AG09309 (cell line): Measurements from ENCODE around the gene RBM17.
A peak's percentile ranks its signal among the peaks of the same experiment; 100 is the strongest.

ENCODE experiments used
- DNase-seq: peaks from one replicate; pipeline ENCODE4 v3.0.0-alpha.2; 2010; ENCODE audit warnings: low read depth
- H3K4me3 ChIP-seq: 2 replicates; pipeline ENCODE4 v1.5.1; 2011; ENCODE audit warnings: mild to moderate bottlenecking, low read depth, low read length, moderate library complexity; ENCODE audit not compliant: control insufficient read depth
- TF ChIP-seq, protein P1 (sequence below): IDR thresholded peaks from 2 replicates; pipeline ENCODE4 v1.5.1; 2011; ENCODE audit warnings: mild to moderate bottlenecking, low read depth, low read length, inconsistent platforms; ENCODE audit not compliant: insufficient read depth, control insufficient read depth; ENCODE audit errors: missing control alignments

Gene RBM17

DNA sequence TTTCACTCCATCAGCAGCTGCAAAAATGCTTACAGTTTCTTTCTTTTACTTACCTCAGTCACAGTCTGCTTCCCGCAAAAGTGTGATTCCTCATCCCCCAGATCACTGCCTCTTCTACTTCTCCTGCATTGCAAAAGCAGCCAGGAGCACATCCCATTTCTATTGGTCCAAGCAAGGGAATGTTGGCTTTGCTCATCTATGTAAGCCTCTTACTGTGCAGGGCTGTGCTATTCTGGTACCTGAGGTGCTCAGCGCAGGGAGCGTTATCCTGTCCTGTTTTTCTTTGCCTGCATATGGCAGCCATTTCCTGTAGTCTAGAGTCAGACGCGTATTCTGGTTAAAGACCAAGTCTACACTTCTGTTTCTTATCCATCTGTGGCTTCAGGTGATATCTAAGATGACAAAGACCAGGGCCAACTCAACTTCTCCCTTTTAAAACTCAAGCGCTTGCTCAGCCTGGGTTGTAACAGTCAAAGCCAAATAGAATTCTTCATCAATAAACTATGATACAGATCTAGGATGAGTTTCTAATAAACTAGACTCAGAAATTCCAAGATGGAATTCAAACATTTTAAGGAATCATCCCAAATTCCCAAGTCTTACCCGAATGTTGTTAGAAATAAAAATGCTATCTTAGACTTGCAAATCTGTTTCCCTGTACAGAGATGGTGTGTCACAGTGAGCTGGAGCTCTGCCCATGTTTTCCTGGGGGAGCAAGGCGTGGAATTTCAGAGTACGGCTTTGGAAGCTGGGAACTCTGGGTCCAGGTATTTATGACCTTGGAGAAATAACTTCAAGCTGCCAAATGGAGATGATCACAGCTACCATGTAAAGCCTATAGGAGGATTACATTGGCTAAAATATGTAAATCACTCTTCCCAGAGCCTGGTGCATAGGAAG is 6.1 kb upstream of the RBM17 start:
- TF ChIP-seq, protein P1, sequence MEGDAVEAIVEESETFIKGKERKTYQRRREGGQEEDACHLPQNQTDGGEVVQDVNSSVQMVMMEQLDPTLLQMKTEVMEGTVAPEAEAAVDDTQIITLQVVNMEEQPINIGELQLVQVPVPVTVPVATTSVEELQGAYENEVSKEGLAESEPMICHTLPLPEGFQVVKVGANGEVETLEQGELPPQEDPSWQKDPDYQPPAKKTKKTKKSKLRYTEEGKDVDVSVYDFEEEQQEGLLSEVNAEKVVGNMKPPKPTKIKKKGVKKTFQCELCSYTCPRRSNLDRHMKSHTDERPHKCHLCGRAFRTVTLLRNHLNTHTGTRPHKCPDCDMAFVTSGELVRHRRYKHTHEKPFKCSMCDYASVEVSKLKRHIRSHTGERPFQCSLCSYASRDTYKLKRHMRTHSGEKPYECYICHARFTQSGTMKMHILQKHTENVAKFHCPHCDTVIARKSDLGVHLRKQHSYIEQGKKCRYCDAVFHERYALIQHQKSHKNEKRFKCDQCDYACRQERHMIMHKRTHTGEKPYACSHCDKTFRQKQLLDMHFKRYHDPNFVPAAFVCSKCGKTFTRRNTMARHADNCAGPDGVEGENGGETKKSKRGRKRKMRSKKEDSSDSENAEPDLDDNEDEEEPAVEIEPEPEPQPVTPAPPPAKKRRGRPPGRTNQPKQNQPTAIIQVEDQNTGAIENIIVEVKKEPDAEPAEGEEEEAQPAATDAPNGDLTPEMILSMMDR = no peak
- H3K4me3 ChIP-seq = no peak overlapping the region
- no peak for DNase-seq

GRCh38 chr10:6083523-6084475 is 5.0 kb upstream of the RBM17 start:
- TF ChIP-seq, protein P1 = no peak
- H3K4me3 ChIP-seq = no peak overlapping the region
- DNase-seq = no peak

DNA sequence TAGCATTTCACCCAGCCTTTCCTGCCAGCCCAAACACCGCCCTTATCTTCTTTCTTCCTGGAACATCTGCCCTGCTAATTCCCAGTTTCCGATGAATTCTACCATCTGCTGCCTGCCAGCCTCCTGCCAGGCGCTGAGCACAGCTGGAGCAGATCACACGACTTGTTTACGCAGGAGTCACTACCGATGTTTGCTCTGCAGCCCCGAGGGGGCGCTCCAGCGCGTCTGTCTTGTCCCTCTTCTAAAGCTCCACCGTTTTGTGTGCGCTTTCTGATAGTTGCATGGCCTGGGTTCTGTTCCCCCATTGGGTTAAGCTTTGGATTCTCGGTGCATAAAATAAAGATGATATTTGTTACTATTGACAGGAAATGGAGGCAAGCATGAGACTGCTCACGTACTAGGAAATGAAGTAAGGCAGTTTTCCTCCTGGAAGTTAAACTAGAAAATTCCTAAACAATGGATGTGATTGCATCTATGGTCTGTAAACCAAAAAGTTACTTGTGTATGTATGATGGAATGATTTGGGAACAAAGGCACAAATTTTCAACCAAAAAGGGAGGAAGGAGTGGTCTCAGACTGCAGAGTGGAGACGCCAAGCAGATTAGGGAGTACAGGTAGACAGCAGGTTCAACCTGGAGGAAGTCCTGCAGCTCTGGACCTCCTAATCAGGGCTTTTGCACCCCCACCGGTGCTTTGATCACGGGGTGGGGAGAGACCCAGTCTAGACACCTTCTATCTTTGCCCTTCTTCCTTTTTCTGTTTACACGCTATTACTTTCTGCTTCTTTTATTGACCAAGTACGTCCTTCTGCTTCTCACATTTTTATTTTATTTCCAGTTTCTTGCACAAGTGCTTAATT is 2.2 kb upstream of the RBM17 start:
- DNase-seq = peak; percentile 61
- no peak overlapping the region for H3K4me3 ChIP-seq
- TF ChIP-seq, protein P1 = peak; percentile 87

GRCh38 chr10:6089334-6090219 is 743 bp downstream of the RBM17 start:
- no peak for DNase-seq
- H3K4me3 ChIP-seq = peak overlapping the region; percentile 67
- TF ChIP-seq, protein P1 = no peak

GRCh38 chr10:6091630-6092029 is 2.8 kb downstream of the RBM17 start:
- DNase-seq = no peak
- TF ChIP-seq, protein P1 = no peak
- no peak overlapping the region for H3K4me3 ChIP-seq

GRCh38 chr10:6092731-6093130 is 3.9 kb downstream of the RBM17 start:
- DNase-seq = no peak
- TF ChIP-seq, protein P1 = no peak
- H3K4me3 ChIP-seq = no peak overlapping the region
